Adrenal gland (tissue), 12 donors: Measurements from ENCODE around the gene THY1. TPM values are rescaled to one million over a fixed set of nuclear protein-coding genes. Genes with fewer than 3 reads are reported as not detected.

Source experiments
- DNase-seq, 7 donors: peaks; one replicate each; pipeline ENCODE4 v3.0.0-alpha.2; 2019 to 2020
- H3K27ac ChIP-seq, 5 donors: fragments of 200-600 bp; sonication (generic) in 4 of 5; 1 replicate in 3 of 5; 2 replicates in 2 of 5; pipeline versions ENCODE4 v1.5.1 to v1.8.0; 2016 to 2020; ENCODE audit warnings: mild to moderate bottlenecking in 1 of 5
- H3K27me3 ChIP-seq: fragments of 200-600 bp; 2 replicates; pipeline ENCODE4 v1.8.0; 2021
- H3K36me3 ChIP-seq, 2 donors: fragments of 200-600 bp; replicated peaks in 1 of 2; 1 replicate in 1 of 2; 2 replicates in 1 of 2; pipeline versions ENCODE4 v1.5.1 to v1.8.0; 2018 to 2022
- H3K4me1 ChIP-seq, 2 donors: fragments of 200-600 bp; replicated peaks in 1 of 2; 1 replicate in 1 of 2; 2 replicates in 1 of 2; pipeline versions ENCODE4 v1.5.1 to v1.8.0; 2018 to 2021
- H3K4me3 ChIP-seq, 4 donors: fragments of 200-600 bp; sonication (generic) in 3 of 4; one replicate each; pipeline ENCODE4 v1.5.1; 2016 to 2018
- H3K9me3 ChIP-seq, 3 donors: fragments of 200-600 bp; sonication (generic) in 1 of 3; replicated peaks in 1 of 3; 1 replicate in 2 of 3; 2 replicates in 1 of 3; pipeline versions ENCODE4 v1.5.1 to v1.8.0; 2016 to 2021
- CTCF ChIP-seq, 6 experiments: fragments of 450-650 bp in 4 of 6; fragments of 200-600 bp in 2 of 6; sonication (generic) in 1 of 6; IDR thresholded peaks; 1 replicate in 5 of 6; 2 replicates in 1 of 6; pipeline versions ENCODE4 v1.5.1 to v1.8.0; 2016 to 2021; ENCODE audit warnings: antibody characterized with exemption in 6 of 6, mild to moderate bottlenecking in 2 of 6, moderate library complexity in 1 of 6
- POLR2A ChIP-seq, 2 donors: fragments of 450-650 bp; IDR thresholded peaks; one replicate each; pipeline ENCODE4 v1.6.1; 2017; ENCODE audit warnings: antibody characterized with exemption in 2 of 2, mild to moderate bottlenecking in 2 of 2, moderate library complexity in 1 of 2
- WGBS, 4 donors: extraction: QIAGEN DNeasy Blood & Tissue Kit in 2 of 4; methylation state at CpG; one replicate each; pipeline versions ENCODE4 v1.1.5 to v1.1.7; 2013 to 2017; 5-methylcytosine and 5-hydroxymethylcytosine counted together
- intact Hi-C, 2 donors: fragments of 100-400 bp; cut with DNase I; formaldehyde crosslinking; loops; one replicate each; pipeline versions ENCODE4 v1.14.1 to v1.15.0; 2022 to 2023
- polyA plus RNA-seq, 3 donors: library from polyadenylated mRNA; stranded (reverse); fragments of 200-250 nt in 2 of 3; fragments of 350-450 nt in 1 of 3; fragmentation: Illumina TruSeq in 1 of 3; extraction: RNeasy Lipid Tissue Mini Kit (QIAGEN cat#74804) in 1 of 3; gene quantifications; one replicate each; pipeline ENCODE4 v1.2.3, GENCODE V29; 2013 to 2014
- total RNA-seq, 9 donors: library from RNA; depleted of rRNA in 4 of 9; stranded (reverse); fragments of >200 nt in 4 of 9; fragments of 120-200 nt in 1 of 9; fragmentation: NEBNext Ultra II Directional in 1 of 9; extraction: Animal tissue kit (Norgen Biotek cat#: 25700) in 1 of 9; gene quantifications; one replicate each; pipeline versions ENCODE4 v1.1.0 to v1.2.4, GENCODE V29; 2013 to 2023
- donor health status: healthy with polysubstance abuse.
- donor health status: Bipolar disorder and iron deficiency.
- donor health status: DM: yes; HTN: yes; CAD: no.
- donor health status: DM: no; HTN: no; CAD: no.
- donor health status: DM: no; HTN: no; CAD: no.
- donor health status: DM: yes; HTN: yes; CAD: no.

Gene THY1
- total and polyA plus RNA-seq, 12 donors, result 4.5 to 38.7 (median 18.2) TPM

- Histone ChIP-seq H3K4me1 (no peaks in the 10 kb centered on the region), H3K27me3 (no peaks in the 10 kb centered on the region), H3K4me3 (no peak overlapping the region), H3K9me3 (no peaks in the 10 kb centered on the region), H3K27ac (no peak overlapping the region), H3K36me3 (no peaks in the 10 kb centered on the region)
- WGBS, 4 donors, result 89 to 96% (median 94%) methylated on average over 1 of the region's 1 CpG
- TF ChIP-seq CTCF (IDR thresholded peaks at IDR 0.05), result no peak
- intact Hi-C loops, result no loop called here
- DNase-seq, result no peak
Observed at GRCh38 chr11:119396835-119397234, 26.1 kb downstream of the THY1 start.

- intact Hi-C loops, result no loop called here
- Histone ChIP-seq H3K36me3 (no peaks in the 10 kb centered on the region), H3K9me3 (no peaks in the 10 kb centered on the region), H3K4me3 (no peak overlapping the region), H3K27ac (no peak overlapping the region), H3K4me1 (no peaks in the 10 kb centered on the region), H3K27me3 (no peaks in the 10 kb centered on the region)
- no peak for DNase-seq
- TF ChIP-seq POLR2A (IDR thresholded peaks at IDR 0.05) (no peak), CTCF (IDR thresholded peaks at IDR 0.05) (no peak)
- WGBS, 4 donors, result 89 to 93% (median 90%) methylated on average over 7 of the region's 7 CpGs
Observed at GRCh38 chr11:119391275-119391674, 31.7 kb downstream of the THY1 start.

DNA sequence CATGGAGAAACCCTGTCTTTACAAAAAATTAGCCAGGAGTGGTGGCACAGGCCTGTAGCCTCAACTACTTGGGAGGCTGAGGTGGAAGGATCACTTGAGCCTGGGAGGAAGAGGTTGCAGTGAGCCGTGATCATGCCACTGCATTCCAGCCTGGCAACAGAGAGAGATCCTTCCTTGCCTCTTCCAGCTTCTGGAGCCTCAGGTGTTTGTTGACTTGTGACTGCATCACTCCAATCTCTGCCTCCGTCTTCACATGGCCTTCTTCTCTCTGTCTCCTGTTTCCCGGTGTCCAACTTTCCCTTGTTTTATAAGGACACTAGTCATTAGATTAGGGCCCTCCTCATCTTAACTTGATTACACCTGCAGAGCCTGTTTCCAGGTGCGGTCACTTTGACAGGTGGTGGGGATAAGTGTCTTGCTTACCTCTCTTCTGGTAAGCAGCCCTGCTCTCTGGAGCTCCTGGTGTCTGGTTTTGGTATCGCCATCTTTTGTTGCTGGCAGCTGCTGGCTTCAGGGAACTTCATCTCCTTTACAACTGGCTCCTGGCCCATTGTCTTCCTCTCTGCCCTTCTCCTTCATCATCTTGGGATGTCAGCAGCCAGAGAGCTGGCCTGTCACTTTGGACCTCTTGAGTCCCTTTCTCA lies 33.2 kb downstream of the THY1 start:
- no peak overlapping the region for H3K4me3 ChIP-seq
- no peaks in the 10 kb centered on the region for H3K27me3 ChIP-seq
- no peaks in the 10 kb centered on the region for H3K4me1 ChIP-seq
- TF ChIP-seq POLR2A (IDR thresholded peaks at IDR 0.05) (no peak), CTCF (IDR thresholded peaks at IDR 0.05) (peak in 2 of 6 experiments; percentile 11 to 13)
- intact Hi-C loops, result loop anchor here in 1 of 2 donors (10.0 kb wide), 1 partner anchor 85 kb away; no protein-coding TSS in a partner anchor
- H3K27ac ChIP-seq, result no peak overlapping the region
- no peaks in the 10 kb centered on the region for H3K36me3 ChIP-seq
- no peaks in the 10 kb centered on the region for H3K9me3 ChIP-seq
- 73 to 82% (median 74%) methylated on average over 5 of the region's 5 CpGs for WGBS, 4 donors
- no peak for DNase-seq

- H3K27me3 ChIP-seq, result no peaks in the 10 kb centered on the region
- no peaks in the 10 kb centered on the region for H3K9me3 ChIP-seq
- H3K4me3 ChIP-seq, result no peak overlapping the region
- H3K4me1 ChIP-seq, result no peaks in the 10 kb centered on the region
- H3K36me3 ChIP-seq, result no peaks in the 10 kb centered on the region
- 79 to 92% (median 90%) methylated on average over 6 to 7 of the region's 7 CpGs for WGBS, 4 donors
- TF ChIP-seq POLR2A (IDR thresholded peaks at IDR 0.05), result no peak
- TF ChIP-seq CTCF (IDR thresholded peaks at IDR 0.05), result no peak
- intact Hi-C loops, result loop anchor here in 1 of 2 donors (10.0 kb wide), 1 partner anchor 87 kb away; no protein-coding TSS in a partner anchor
- no peak overlapping the region for H3K27ac ChIP-seq
- no peak for DNase-seq
Observed at GRCh38 chr11:119388103-119388502, 34.9 kb downstream of the THY1 start.
